ENCODE measurements around the gene EXOC2. TPM values are rescaled to one million over a fixed set of nuclear protein-coding genes. Genes with fewer than 3 reads are reported as not detected.

EXOC2 gene
- total and polyA plus RNA-seq, 2 of the 13 experiments (the other 11 are each of a cell fraction or from before 2014, with no cell fraction given), result 12.6 to 22.9 TPM

- TF ChIP-seq AKNA (CRISPR knock-in tag; IDR thresholded peaks at IDR 0.05; ENCODE audit: borderline replicate concordance) (no peak), DPF2 (CRISPR knock-in tag; IDR thresholded peaks at IDR 0.05; ENCODE audit: borderline replicate concordance, low read depth) (no peak), ZNF326 (CRISPR knock-in tag; IDR thresholded peaks at IDR 0.05; ENCODE audit: borderline replicate concordance) (no peak), GZF1 (CRISPR knock-in tag; IDR thresholded peaks at IDR 0.05) (no peak), ZNF678 (CRISPR knock-in tag; IDR thresholded peaks at IDR 0.05) (no peak), NFE2 (CRISPR knock-in tag; IDR thresholded peaks at IDR 0.05) (no peak), ZNF749 (CRISPR knock-in tag; IDR thresholded peaks at IDR 0.05; ENCODE audit: borderline replicate concordance) (no peak), ZNF546 (CRISPR knock-in tag; conservative IDR thresholded peaks at IDR 0.05) (no peak), BCL6 (CRISPR knock-in tag; IDR thresholded peaks at IDR 0.05) (no peak), ZNF329 (CRISPR knock-in tag; IDR thresholded peaks at IDR 0.05; ENCODE audit: low read depth) (no peak), ZNF652 (CRISPR knock-in tag; IDR thresholded peaks at IDR 0.05; ENCODE audit: borderline replicate concordance, low read depth) (no peak)
Observed at GRCh38 chr6:509676-510075, 183.3 kb downstream of the EXOC2 start (continued).

All from HepG2 (cell line).